B cell (primary cell): ENCODE results near the gene TELO2.

ENCODE experiments used
- EZH2 ChIP-seq: IDR thresholded peaks from 2 replicates; pipeline ENCODE4 v1.6.1; 2012; ENCODE audit warnings: borderline replicate concordance, low read depth, mild to moderate bottlenecking, moderate library complexity, low read length; ENCODE audit not compliant: insufficient read depth, poor library complexity, severe bottlenecking
- TF ChIP-seq, protein P1 (sequence below): fragments of 200-600 bp; IDR thresholded peaks from one replicate; pipeline ENCODE4 v1.8.0; 2022; ENCODE audit warnings: antibody characterized with exemption, mild to moderate bottlenecking

DNA sequence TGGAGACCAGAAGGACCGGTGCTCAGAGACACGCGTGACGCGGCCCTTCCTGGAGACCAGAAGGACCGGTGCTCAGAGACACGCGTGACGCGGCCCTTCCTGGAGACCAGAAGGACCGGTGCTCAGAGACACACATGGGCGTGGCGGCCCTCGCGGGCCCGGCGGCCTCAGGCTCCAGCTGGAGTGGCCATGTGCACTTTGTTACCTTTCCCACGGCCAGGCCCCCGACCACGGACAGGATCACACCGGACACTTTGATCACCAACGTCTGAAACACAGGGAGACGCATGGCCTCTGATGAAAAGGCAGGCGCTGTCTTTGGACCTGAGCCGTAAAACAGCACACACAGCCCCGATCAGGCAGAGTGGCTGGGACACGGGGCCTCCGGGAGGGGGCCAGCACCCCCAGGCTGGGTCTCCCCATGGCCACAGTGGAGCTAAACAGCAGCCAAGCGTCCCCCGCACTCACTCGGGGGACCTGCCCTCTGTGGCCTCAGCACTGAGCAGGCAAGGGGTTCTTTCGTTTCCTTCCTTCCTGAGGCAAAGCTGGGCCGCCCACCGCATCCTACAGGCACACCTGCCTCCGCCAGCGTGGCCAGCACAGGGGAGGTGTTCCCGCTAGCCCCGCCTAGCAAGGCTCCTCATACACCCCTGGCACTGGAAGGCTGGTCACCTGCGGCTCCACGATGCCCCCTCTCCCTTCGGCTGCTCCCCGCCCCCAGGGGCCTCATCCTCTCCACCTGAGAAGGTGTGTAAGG, 35.5 kb upstream of the TELO2 start:
- TF ChIP-seq, protein P1, sequence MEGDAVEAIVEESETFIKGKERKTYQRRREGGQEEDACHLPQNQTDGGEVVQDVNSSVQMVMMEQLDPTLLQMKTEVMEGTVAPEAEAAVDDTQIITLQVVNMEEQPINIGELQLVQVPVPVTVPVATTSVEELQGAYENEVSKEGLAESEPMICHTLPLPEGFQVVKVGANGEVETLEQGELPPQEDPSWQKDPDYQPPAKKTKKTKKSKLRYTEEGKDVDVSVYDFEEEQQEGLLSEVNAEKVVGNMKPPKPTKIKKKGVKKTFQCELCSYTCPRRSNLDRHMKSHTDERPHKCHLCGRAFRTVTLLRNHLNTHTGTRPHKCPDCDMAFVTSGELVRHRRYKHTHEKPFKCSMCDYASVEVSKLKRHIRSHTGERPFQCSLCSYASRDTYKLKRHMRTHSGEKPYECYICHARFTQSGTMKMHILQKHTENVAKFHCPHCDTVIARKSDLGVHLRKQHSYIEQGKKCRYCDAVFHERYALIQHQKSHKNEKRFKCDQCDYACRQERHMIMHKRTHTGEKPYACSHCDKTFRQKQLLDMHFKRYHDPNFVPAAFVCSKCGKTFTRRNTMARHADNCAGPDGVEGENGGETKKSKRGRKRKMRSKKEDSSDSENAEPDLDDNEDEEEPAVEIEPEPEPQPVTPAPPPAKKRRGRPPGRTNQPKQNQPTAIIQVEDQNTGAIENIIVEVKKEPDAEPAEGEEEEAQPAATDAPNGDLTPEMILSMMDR: no peak
- TF ChIP-seq EZH2: no peak
